Amygdala (tissue), 56 donors: ENCODE data around the gene SAPCD2.
"Not testable (repeated sequence)": the region's sequence is repeated elsewhere in the genome, so short reads cannot be mapped to it uniquely, and the experiment has no call there.

Experiments
- DNase-seq, 56 donors: peaks; one replicate each; lab custom pipeline; 2025; lab: John Stamatoyannopoulos, UW

Gene SAPCD2

GRCh38 chr9:137067860-137068538, 2.4 kb downstream of the SAPCD2 start:
- peak in 49 of 56 donors; percentile 20 to 88 (median 56) for DNase-seq

- no peak for DNase-seq
Observed at GRCh38 chr9:137066096-137066861, 4.1 kb downstream of the SAPCD2 start.

- DNase-seq = no peak
Observed at GRCh38 chr9:137065336-137065967, 4.9 kb downstream of the SAPCD2 start.

GRCh38 chr9:137064880-137065164, 5.5 kb downstream of the SAPCD2 start:
- DNase-seq = no peak

DNA sequence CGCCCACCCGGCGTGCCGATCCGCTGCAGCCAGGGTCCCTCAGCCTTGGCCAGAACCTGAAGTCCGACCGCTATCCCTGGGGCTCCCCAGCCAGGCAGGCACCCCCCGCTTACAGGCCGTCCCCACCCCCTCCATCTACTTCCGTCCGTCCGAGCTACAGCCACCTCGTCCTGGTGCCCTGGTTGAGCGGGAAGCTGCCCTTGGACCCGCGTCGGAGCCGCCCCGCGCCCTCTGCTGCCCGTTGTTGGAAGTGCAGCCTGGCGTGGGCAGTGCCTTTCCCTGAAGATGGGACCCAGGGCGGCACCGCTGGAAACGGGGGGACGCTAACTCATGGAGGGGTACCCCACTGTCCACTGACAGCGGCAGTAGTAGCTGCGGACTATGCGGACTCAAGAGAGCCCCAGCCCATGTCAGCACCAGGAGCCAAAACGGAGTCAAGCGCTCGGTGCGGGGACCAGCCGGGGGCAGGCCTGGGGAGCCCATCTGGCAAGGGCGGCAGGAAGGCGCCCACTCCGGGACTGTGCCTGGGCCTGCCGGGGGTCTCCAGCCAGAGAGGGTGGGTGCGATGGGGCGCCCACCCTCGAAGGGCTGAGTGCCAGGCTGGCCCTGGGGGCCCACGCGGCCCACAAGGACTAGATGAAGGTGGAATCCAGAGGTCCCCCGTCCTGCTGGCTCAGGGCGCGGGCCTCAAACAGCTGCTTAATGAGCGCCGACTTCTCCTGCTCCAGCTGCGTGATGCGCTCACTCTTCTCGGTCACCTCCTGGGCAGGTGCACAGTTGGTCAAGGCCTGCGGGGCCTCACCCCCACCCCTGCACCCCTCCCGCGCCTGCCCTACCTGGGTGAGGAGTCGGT, 6.1 kb downstream of the SAPCD2 start:
- DNase-seq = peak in 39 of 56 donors; percentile 9 to 77 (median 41)

DNA sequence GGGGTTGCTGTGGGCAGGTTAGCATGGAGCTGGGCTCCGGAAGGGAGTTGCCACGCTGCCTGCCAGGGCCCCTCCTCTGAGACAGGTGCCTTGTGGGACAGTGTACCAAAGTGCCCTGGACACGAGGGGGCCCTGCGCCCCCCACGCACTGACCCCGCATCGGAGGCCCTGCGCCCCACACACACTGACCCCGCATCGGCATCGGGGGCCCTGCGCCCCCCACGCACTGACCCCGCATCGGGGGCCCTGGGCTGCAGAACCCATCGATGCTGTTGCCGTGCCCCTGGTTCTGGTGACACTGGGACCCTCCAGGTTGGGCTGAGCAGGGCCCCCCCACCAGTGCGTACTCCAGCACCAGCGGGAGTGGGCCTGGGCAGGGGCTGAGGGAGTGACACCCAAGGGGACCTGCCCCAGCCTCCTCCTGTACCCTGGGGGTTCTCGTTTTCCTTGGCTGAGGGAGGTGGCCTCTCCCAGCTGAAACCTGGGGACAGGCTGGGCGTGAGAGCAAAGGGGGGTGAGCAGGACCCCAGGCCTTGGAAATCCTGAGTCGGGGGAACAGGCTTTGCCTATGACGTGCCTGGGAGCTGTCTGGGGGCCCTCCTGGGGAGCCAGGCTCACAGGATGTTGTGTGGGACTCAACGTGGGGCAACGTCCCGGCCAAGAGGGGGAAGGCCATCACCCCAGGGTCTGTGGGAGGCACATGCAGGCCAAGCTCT, 6.9 kb downstream of the SAPCD2 start:
- no peak for DNase-seq

DNA sequence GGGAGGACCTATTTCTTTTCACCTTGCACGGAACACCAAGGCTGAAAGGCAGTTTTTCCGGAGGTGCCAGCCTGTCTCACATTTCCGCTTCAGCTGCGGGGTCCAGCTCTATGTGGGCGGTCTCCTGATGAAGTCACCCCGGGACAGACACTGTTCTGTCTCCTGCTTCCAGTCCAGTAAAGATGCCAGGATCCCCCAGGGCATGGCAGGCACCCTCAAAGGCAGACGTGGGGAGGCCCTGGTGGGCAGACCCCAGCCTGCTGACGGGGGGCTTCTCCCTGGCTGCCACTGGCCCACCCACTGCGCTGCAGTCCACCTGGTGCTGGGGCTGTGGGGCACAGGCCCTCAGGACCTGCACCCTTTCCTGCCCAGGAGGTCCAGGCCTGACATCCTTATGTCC, 7.6 kb downstream of the SAPCD2 start:
- not testable (repeated sequence) for DNase-seq

DNA sequence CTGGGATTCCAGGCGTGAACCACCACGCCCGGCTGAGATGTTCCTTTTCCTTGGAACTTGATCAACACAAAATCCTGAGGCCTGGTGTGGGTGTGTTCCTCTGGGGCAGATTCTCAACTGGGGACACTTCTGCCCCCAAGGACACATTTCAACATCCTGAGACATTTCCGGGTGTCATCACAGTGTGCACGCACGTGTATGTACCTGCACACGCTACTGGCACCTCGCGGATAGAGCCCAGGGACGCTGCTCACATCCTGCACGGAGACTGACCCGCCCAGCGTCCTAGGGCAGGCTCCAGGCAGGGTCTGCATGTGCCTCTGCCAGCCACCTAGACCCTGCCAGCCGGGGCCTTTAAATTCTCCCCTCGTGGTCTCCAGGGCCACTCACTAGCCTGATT, 8.0 kb downstream of the SAPCD2 start:
- no peak for DNase-seq

- no peak for DNase-seq
Observed at GRCh38 chr9:137058521-137059234, 11.7 kb downstream of the SAPCD2 start.

- no peak for DNase-seq
Observed at GRCh38 chr9:137057545-137057944, 12.8 kb downstream of the SAPCD2 start.

GRCh38 chr9:137056739-137057415, 13.5 kb downstream of the SAPCD2 start:
- no peak for DNase-seq

DNA sequence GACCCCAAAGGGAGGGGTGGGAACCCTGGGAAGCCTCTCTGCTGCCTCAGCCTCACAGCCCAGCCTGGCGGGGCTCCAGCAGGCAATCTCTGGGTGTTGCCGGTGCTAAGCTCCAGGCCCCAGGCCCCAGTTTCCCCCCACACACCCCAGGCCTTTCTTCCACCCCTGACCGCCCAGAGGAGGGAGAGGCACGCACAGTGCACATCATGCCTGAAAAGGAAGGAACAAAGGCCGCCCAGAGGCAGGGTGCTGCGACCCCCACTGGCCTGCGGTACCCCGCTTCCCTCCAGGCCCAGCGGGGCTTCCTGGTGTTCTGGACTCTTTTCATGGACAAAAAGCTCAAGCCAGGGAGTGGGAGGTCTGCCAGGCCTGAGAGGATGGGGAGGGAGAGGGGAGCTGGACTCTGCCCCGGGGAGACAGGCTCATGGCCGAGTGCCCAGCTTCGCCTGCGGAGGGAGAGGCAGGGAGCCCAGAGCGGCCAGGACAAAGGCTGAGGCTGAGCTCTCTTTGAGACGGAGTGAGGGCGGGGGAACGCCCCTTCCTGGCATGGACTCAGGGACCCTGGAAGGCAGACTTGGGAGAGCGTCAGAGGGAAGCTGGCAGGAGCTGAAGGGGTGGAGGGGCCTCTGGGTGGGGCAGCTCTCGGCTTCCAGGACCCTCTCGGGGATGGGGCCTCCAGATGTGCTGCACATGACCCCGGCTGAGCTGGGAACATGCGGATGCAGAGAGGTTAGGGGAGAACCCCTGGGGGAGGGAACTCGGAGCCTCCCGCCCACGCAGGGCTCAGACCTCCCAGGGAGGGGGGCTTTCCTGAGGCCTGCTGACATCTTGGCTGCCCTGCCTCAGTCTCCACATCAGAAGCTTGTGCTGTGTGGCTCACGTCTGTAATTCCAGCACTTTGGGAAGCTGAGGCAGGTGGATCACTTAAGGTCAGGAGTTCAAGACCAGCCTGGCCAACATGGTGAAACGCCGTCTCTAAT, 14.7 kb downstream of the SAPCD2 start:
- peak; percentile 42 to 97 (median 91) for DNase-seq

GRCh38 chr9:137054932-137055384, 15.4 kb downstream of the SAPCD2 start:
- peak in 31 of 56 donors; percentile 34 to 90 (median 75) for DNase-seq

GRCh38 chr9:137053944-137054931, 16.1 kb downstream of the SAPCD2 start, which contains the start of gene ENTPD2:
Gene ENTPD2 (minus strand): TSS chr9:137054061. CDS start chr9:137053997, 64 bp downstream.
- DNase-seq = peak in 2 of 56 donors; percentile 30 to 35

DNA sequence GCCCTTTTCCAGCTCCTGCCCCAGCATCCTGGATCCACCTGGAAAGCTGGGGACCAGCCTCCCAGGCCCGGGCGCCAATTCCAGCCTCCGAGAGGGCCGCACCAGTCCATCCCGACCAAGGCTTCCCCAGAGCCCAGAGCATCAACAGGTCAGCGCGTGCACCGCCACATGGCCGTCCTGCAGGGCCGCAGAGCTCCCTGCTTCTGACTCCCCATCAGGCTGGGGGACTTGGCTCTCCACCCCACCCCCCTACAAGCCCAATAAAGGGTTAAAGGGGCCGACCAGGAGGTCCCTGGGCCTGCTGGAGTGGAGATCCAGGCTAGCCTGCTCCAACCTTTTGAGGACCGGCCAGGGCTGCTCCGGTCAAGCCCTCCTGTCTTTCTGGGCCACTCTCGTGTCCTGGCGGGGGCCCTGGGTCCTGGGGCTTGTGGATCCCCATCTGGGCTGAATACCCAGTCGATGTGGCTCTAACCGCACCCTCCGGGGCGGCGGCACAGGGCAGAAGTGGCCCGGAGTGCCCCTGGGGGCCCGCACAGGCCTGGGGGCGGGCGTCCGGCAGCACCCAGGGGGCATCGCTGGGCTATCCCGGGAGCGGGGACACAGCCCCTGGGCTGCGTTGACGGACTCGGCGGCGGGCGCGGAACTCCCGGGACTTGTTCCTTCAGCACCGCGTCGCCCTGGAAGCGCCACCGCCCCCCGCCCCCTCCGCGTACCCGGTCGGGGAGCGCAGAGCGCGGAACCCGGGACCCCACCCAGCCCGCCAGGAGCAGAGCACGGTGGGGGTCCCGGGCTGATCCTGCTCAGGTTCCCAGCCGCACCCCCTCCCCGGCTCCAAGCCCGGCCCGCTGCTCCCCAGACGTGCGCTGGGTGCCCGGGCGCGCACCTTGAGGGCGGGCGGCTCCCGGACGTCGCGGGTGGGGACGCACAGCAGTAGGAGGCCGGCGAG, 17.1 kb downstream of the SAPCD2 start:
- DNase-seq = no peak
